Naive thymus-derived CD4-positive, alpha-beta T cell (primary cell): Measurements from ENCODE around the gene EMP3. TPM values are rescaled to one million over a fixed set of nuclear protein-coding genes. Genes with fewer than 3 reads are reported as not detected.
A peak's percentile ranks its signal among the peaks of the same experiment; 100 is the strongest.

Experiments used
- ATAC-seq: fragments of 150-1000 bp; cut with Tn5 transposase; 2 replicates; pipeline ENCODE4 v1.10.0; 2021; ENCODE audit warnings: mild to moderate bottlenecking, moderate library complexity
- CTCF ChIA-PET: fragments of 350-600 bp; sonication (Branson Sonifier 250); formaldehyde crosslinking; loops from one replicate; lab custom pipeline; 2021; ENCODE audit warnings: antibody characterized with exemption; lab: Charles Lee
- POLR2A ChIA-PET: fragments of 350-600 bp; sonication (Branson Sonifier 250); formaldehyde crosslinking; loops from one replicate; lab custom pipeline; 2021; ENCODE audit warnings: antibody characterized with exemption, inconsistent platforms; lab: Charles Lee
- DNase-seq, 9 donors: peaks; one replicate each; pipeline versions ENCODE4 v3.0.0 to v3.0.0-alpha.2; 2020 to 2022; ENCODE audit warnings: mixed read lengths in 1 of 9
- H3K27ac ChIP-seq: one replicate; pipeline ENCODE4 v1.7.0; 2013; ENCODE audit warnings: mild to moderate bottlenecking, low read depth, low read length, moderate library complexity
- H3K27me3 ChIP-seq, 2 donors: one replicate each; pipeline ENCODE4 v1.7.0; 2013; ENCODE audit warnings: low read length in 2 of 2, mild to moderate bottlenecking in 2 of 2, moderate library complexity in 2 of 2; ENCODE audit not compliant: control insufficient read depth in 2 of 2, insufficient read depth in 2 of 2
- H3K36me3 ChIP-seq, 3 experiments: 1 replicate in 2 of 3; 2 replicates in 1 of 3; pipeline ENCODE4 v1.7.0; 2013; ENCODE audit warnings: low read length in 3 of 3, mild to moderate bottlenecking in 3 of 3, moderate library complexity in 1 of 3; ENCODE audit not compliant: insufficient read depth in 3 of 3, control insufficient read depth in 2 of 3
- H3K4me1 ChIP-seq, 2 donors: one replicate each; pipeline ENCODE4 v1.7.0; 2013; ENCODE audit warnings: low read length in 2 of 2, mild to moderate bottlenecking in 2 of 2, moderate library complexity in 1 of 2; ENCODE audit not compliant: control insufficient read depth in 2 of 2, insufficient read depth in 2 of 2
- H3K4me3 ChIP-seq: 2 replicates; pipeline ENCODE4 v1.7.0; 2013; ENCODE audit warnings: mild to moderate bottlenecking, low read length
- H3K9me3 ChIP-seq, 3 experiments: 1 replicate in 2 of 3; 2 replicates in 1 of 3; pipeline ENCODE4 v1.7.0; 2013; ENCODE audit warnings: low read length in 3 of 3; ENCODE audit not compliant: control insufficient read depth in 2 of 3
- H3K27ac Mint-ChIP-seq, 9 donors: one replicate each; pipeline ENCODE4 v1.8.0; 2020 to 2022; ENCODE audit warnings: mixed read lengths in 9 of 9, mild to moderate bottlenecking in 8 of 9, moderate library complexity in 5 of 9, inconsistent platforms in 2 of 9
- H3K27me3 Mint-ChIP-seq, 5 donors: one replicate each; pipeline ENCODE4 v1.8.0; 2021 to 2022; ENCODE audit warnings: mixed read lengths in 5 of 5, mild to moderate bottlenecking in 1 of 5
- H3K36me3 Mint-ChIP-seq, 5 donors: one replicate each; pipeline ENCODE4 v1.8.0; 2020 to 2022; ENCODE audit warnings: mixed read lengths in 5 of 5, mild to moderate bottlenecking in 3 of 5, inconsistent platforms in 1 of 5
- H3K4me1 Mint-ChIP-seq, 7 donors: one replicate each; pipeline ENCODE4 v1.8.0; 2020 to 2022; ENCODE audit warnings: mixed read lengths in 7 of 7, mild to moderate bottlenecking in 3 of 7, inconsistent platforms in 1 of 7
- H3K4me3 Mint-ChIP-seq, 10 donors: one replicate each; pipeline ENCODE4 v1.8.0; 2020 to 2022; ENCODE audit warnings: mild to moderate bottlenecking in 10 of 10, mixed read lengths in 10 of 10, moderate library complexity in 6 of 10, inconsistent platforms in 2 of 10
- H3K9me3 Mint-ChIP-seq, 11 donors: one replicate each; pipeline ENCODE4 v1.8.0; 2020 to 2022; ENCODE audit warnings: mixed read lengths in 11 of 11, mild to moderate bottlenecking in 4 of 11, inconsistent platforms in 1 of 11, moderate library complexity in 1 of 11
- intact Hi-C, 2 donors: fragments of 100-400 bp; cut with micrococcal nuclease; formaldehyde crosslinking; loops; one replicate each; pipeline ENCODE4 v1.15.1; 2023
- polyA plus RNA-seq, 2 donors: library from polyadenylated mRNA; unstranded; fragments of 300-500 nt; fragmentation: Illumina TruSeq; gene quantifications; one replicate each; pipeline ENCODE4 v1.2.3, GENCODE V29; 2021
- total RNA-seq, 6 experiments: library from RNA in 5 of 6; stranded (reverse) in 5 of 6; gene quantifications; 1 replicate in 5 of 6; 2 replicates in 1 of 6; pipeline ENCODE4 v1.2.3 and lab custom pipeline; 2021 to 2026

Gene EMP3
- total and polyA plus RNA-seq, 7 experiments from 2014 or later: 183 to 711 (median 386) TPM

DNA sequence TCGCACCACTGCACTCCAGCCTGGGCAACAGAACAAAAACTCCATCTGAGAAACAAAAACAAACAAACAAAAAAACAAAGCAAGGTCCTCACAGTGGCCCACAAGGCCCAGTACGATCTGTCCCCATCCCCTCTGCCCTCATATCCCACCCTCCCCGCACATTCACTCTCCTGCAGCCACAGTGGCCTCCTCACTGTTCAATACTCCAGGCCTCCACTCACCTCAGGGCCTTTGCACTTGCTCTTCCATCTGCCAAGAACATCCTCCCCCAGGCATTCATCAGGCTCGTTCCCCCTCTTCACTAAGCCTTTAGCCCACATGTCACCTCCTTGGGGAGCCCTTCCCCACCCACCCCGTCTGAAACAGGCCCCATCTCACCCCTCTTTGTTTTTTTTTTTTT, 33.8 kb downstream of the EMP3 start:
- no peaks in the 10 kb centered on the region for H3K9me3 ChIP-seq
- no peak overlapping the region for H3K4me3 ChIP-seq
- H3K27ac ChIP-seq: no peak overlapping the region
- intact Hi-C loops: no loop called here
- Mint-ChIP-seq H3K36me3 (peaks cover 0 to 8% (median 1%) of the 10 kb centered on the region in 5 donors), H3K4me1 (peaks cover 0 to 19% (median 6%) of the 10 kb centered on the region in 7 donors), H3K4me3 (no peak overlapping the region), H3K27ac (no peak overlapping the region), H3K27me3 (peaks cover 0 to 3% (median 0%) of the 10 kb centered on the region in 5 donors), H3K9me3 (peaks cover 0 to 5% (median 0%) of the 10 kb centered on the region in 11 donors)
- H3K4me1 ChIP-seq: peaks cover 6 to 9% of the 10 kb centered on the region in 2 donors
- CTCF ChIA-PET: interaction anchor here (0.6 to 0.8 kb wide), 2 partner anchors 40 to 67 kb away, joined by 3 read pairs; no protein-coding TSS in a partner anchor
- DNase-seq (no peak), ATAC-seq (no peak)
- POLR2A ChIA-PET: interaction anchor here (1.0 kb wide), 1 partner anchor 33 kb away, joined by 3 read pairs; no protein-coding TSS in a partner anchor
- no peaks in the 10 kb centered on the region for H3K27me3 ChIP-seq
- H3K36me3 ChIP-seq: peaks cover 0 to 13% (median 0%) of the 10 kb centered on the region in 3 experiments

DNA sequence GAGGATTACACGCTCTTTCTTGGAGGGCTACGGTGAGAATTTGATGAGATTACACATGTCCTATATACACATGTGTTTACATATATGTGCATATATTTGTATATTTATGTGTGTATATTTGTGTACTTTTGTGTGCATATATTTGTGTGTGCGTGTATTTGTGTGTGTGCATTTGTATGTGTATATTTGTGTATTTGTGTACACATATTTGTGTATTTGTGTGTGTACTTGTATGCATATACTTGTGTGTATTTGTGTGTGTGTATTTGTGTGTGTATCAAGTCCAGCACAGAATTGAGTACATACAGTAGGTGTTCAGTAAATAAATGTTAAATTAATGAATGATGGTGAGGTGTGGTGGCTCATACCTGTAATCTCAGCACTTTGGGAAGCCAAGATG, 36.6 kb downstream of the EMP3 start:
- H3K27me3 Mint-ChIP-seq: peaks cover 0 to 3% (median 0%) of the 10 kb centered on the region in 5 donors

DNA sequence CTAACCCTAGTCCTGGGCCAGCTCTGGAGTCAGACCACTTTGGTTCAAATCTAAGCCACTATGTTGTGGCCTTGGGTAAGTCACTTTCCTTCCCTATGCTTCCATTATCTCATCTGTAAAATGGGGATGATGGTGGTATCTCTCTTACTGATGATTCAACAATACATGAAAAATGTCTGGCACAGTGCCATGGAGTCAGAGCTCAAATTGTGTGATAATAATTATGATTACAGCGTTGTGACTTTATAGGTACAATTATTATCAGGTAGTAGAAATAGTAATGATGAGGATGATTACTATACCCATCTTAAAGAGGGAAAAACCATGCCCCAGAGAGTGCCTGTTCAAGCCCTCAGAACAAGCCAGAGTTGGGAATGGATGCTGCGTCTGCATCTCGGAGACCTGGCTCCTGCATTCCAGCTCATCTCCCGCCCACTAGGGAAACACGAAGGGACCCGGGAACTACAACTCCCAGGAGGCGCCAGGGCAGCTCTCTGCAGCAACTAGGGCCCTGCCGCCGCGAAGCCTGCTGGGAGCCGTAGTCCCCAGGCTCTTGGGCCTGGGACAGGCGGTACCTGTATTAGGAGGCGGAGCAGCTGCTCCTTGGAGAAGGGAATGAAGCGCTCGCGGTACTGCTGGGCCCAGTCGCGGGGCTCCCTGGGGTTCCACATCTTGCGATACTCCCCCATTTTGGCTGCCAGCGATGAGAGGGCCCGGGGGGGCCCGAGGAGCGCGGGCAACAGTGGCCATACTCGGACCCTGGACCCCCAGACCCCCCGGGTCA, 37.6 kb downstream of the EMP3 start:
- Histone ChIP-seq H3K4me3 (peak overlapping the region; percentile 87), H3K27ac (peak overlapping the region; percentile 86), H3K4me1 (peaks cover 9 to 13% of the 10 kb centered on the region in 2 donors), H3K36me3 (peaks cover 0 to 13% (median 0%) of the 10 kb centered on the region in 3 experiments), H3K9me3 (no peaks in the 10 kb centered on the region), H3K27me3 (no peaks in the 10 kb centered on the region)
- Mint-ChIP-seq H3K4me3 (peak overlapping the region; percentile 80 to 97 (median 92)), H3K4me1 (peaks cover 0 to 28% (median 6%) of the 10 kb centered on the region in 7 donors), H3K9me3 (peaks cover 0 to 5% (median 0%) of the 10 kb centered on the region in 11 donors), H3K36me3 (peaks cover 0 to 8% (median 1%) of the 10 kb centered on the region in 5 donors), H3K27me3 (peaks cover 0 to 3% (median 0%) of the 10 kb centered on the region in 5 donors), H3K27ac (peak overlapping the region; percentile 89 to 98 (median 95))
- intact Hi-C loops: loop anchor here (1.0 to 5.0 kb wide), 6 partner anchors 42 to 881 kb away; partner anchors contain the start of genes CARD8 (in 1 of the 2), KPTN (in 1 of the 2), LMTK3 (in 1 of the 2) and RPL18 (in 1 of the 2)
- ATAC-seq (peak; percentile 70), DNase-seq (peak; percentile 73 to 94 (median 85))
- CTCF ChIA-PET: interaction anchor here (1.0 to 2.3 kb wide), 2 partner anchors 29 to 42 kb away, joined by 3 to 8 read pairs; no protein-coding TSS in a partner anchor
- POLR2A ChIA-PET: interaction anchor here (0.7 to 3.2 kb wide), 12 partner anchors 12 to 130 kb away, joined by 3 to 47 read pairs (median 4); partner anchors contain the start of genes EMP3, GRWD1 and KDELR1

More for the DNA sequence above, 36.6 kb downstream of the EMP3 start:
- H3K4me3 Mint-ChIP-seq: peak overlapping the region in 1 of 10 donors; percentile 25
- Histone ChIP-seq H3K27me3 (no peaks in the 10 kb centered on the region), H3K9me3 (no peaks in the 10 kb centered on the region), H3K4me1 (peaks cover 9 to 13% of the 10 kb centered on the region in 2 donors), H3K36me3 (peaks cover 0 to 13% (median 0%) of the 10 kb centered on the region in 3 experiments), H3K27ac (no peak overlapping the region), H3K4me3 (no peak overlapping the region)
- peak overlapping the region in 2 of 9 donors; percentile 18 to 20 for H3K27ac Mint-ChIP-seq
- ATAC-seq (no peak), DNase-seq (no peak)
- H3K4me1 Mint-ChIP-seq: peaks cover 0 to 28% (median 6%) of the 10 kb centered on the region in 7 donors
- intact Hi-C loops: loop anchor here (5.0 kb wide), 3 partner anchors 130 to 880 kb away; partner anchors contain the start of genes KPTN (in 1 of the 2) and LMTK3 (in 1 of the 2)
- CTCF ChIA-PET: interaction anchor here (0.7 kb wide), 1 partner anchor 147 kb away, joined by 3 read pairs; no protein-coding TSS in a partner anchor
- peaks cover 0 to 8% (median 1%) of the 10 kb centered on the region in 5 donors for H3K36me3 Mint-ChIP-seq
- POLR2A ChIA-PET: interaction anchor here (1.4 to 3.2 kb wide), 3 partner anchors 29 to 40 kb away, joined by 8 to 47 read pairs (median 16); a partner anchor contains a TSS
- H3K9me3 Mint-ChIP-seq: peaks cover 0 to 5% (median 0%) of the 10 kb centered on the region in 11 donors

DNA sequence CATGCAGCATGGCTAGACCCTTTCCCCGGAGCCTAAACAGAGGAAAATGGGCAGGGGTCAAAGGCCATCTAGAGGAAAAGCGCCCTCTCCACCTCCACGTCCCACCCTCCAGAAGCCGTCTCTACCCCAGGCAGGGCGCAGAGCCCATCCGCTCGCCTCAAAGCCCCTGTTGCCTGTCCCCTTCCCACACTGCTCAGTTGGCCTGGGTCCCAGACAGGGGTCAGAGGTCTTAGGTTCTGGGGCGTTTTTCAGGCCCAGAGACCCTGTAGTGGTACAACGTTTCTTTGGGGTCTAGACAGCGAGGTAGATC, 38.1 kb downstream of the EMP3 start:
- Mint-ChIP-seq H3K27ac (peak overlapping the region; percentile 89 to 98 (median 95)), H3K4me3 (peak overlapping the region; percentile 80 to 97 (median 92)), H3K27me3 (peaks cover 0 to 3% (median 0%) of the 10 kb centered on the region in 5 donors), H3K4me1 (peaks cover 0 to 28% (median 6%) of the 10 kb centered on the region in 7 donors), H3K9me3 (peaks cover 0 to 5% (median 0%) of the 10 kb centered on the region in 11 donors), H3K36me3 (peaks cover 0 to 6% (median 1%) of the 10 kb centered on the region in 5 donors)
- no peak for DNase-seq
- ChIA-PET POLR2A (interaction anchor here (0.5 to 3.2 kb wide), 21 partner anchors 11 to 1513 kb away, joined by 3 to 47 read pairs (median 4); partner anchors contain the start of genes AKT1S1, EMP3, GRIN2D and GRWD1), CTCF (interaction anchor here (0.6 to 2.3 kb wide), 6 partner anchors 12 to 127 kb away, joined by 3 to 8 read pairs (median 4); partner anchors contain the start of gene KDELR1)
- peak overlapping the region; percentile 86 for H3K27ac ChIP-seq
- intact Hi-C loops: loop anchor here (1.0 to 5.0 kb wide), 6 partner anchors 42 to 881 kb away; partner anchors contain the start of genes CARD8 (in 1 of the 2), KPTN (in 1 of the 2), LMTK3 (in 1 of the 2) and RPL18 (in 1 of the 2)
- H3K4me1 ChIP-seq: peaks cover 9 to 13% of the 10 kb centered on the region in 2 donors
- no peak for ATAC-seq
- no peaks in the 10 kb centered on the region for H3K9me3 ChIP-seq
- H3K27me3 ChIP-seq: no peaks in the 10 kb centered on the region
- H3K36me3 ChIP-seq: peaks cover 0 to 12% (median 0%) of the 10 kb centered on the region in 3 experiments
- peak overlapping the region; percentile 87 for H3K4me3 ChIP-seq

DNA sequence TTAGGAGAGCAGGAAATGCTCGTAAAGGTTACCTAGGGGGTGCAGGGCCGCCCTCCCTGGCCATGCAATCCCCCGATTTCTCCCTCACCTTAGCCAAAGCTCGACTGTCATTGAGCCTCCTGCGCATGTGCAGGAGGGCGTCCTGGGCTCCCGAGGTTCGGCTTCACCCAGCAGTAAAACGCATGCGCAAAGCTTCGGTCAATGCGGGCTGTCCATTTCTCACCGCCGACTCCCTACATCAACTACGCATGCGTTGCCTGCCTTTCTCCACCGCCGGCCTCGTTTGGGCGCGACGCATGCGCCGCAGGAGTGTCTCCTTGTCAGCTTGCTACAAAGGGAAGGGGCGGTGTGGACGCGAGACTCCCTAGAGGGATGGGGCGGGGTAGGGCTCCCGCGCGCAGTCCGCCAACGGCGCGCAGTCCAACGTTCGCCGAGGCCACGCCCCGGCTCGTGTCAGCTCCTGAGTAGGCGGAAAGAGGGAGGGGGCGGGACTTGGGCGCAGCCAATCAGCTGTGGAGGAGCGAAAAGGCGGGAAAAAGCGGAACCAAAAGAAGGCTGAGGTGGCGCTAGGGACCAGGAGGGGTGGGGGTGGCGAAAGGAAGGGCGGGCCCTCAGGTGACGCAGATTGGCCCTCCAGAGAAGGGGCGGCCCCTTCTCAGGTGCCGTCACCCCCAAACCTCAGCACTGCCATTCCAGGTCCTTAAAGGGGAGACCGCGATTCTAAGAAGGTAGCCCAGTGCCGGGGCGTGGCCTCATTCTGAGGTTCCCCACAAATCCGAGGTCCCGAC, 38.7 kb downstream of the EMP3 start, which contains the start of the genes SYNGR4 and TMEM143:
TSS of gene SYNGR4 (plus strand) at position 558 of the 788 bp plus-strand sequence. CDS start 1,476 bp downstream, outside the sequence.
TSS of gene TMEM143 (minus strand) at position 131 of the 788 bp plus-strand sequence. CDS start at position 111, 20 bp downstream.
- POLR2A ChIA-PET: interaction anchor here (0.5 to 3.2 kb wide), 24 partner anchors 11 to 1513 kb away, joined by 3 to 47 read pairs (median 4); partner anchors contain the start of genes AKT1S1, EMP3, GRIN2D and GRWD1
- Mint-ChIP-seq H3K27ac (peak within 1 kb of the TSS; percentile 89 to 98 (median 95)), H3K36me3 (peaks cover 0 to 3% (median 0%) of the 10 kb centered on the region in 5 donors), H3K9me3 (peaks cover 0 to 5% (median 0%) of the 10 kb centered on the region in 11 donors), H3K27me3 (peaks cover 0 to 3% (median 0%) of the 10 kb centered on the region in 5 donors), H3K4me1 (peaks cover 0 to 28% (median 6%) of the 10 kb centered on the region in 7 donors), H3K4me3 (peak within 1 kb of the TSS; percentile 80 to 97 (median 92))
- Histone ChIP-seq H3K27me3 (no peaks in the 10 kb centered on the region), H3K9me3 (no peaks in the 10 kb centered on the region), H3K27ac (peak within 1 kb of the TSS; percentile 86), H3K36me3 (peaks cover 0 to 6% (median 0%) of the 10 kb centered on the region in 3 experiments), H3K4me1 (peaks cover 9 to 13% of the 10 kb centered on the region in 2 donors), H3K4me3 (peak within 1 kb of the TSS; percentile 87)
- CTCF ChIA-PET: interaction anchor here (0.6 to 2.3 kb wide), 7 partner anchors 11 to 126 kb away, joined by 3 to 8 read pairs (median 3); partner anchors contain the start of gene KDELR1
- intact Hi-C loops: loop anchor here (1.0 to 5.0 kb wide), 19 partner anchors 27 to 882 kb away; partner anchors contain the start of genes GRWD1 (in 2 of the 2), KDELR1 (in 2 of the 2), LIG1 (in 2 of the 2) and RPL18 (in 2 of the 2)
- ATAC-seq (peak; percentile 96), DNase-seq (peak; percentile 91 to 100 (median 99))
